Mesenchymal stem cell (in vitro differentiated cells and primary cell): ENCODE results near the gene DAGLB. TPM values are rescaled to one million over a fixed set of nuclear protein-coding genes. Genes with fewer than 3 reads are reported as not detected.
A peak's percentile ranks its signal among the peaks of the same experiment; 100 is the strongest.

Experiments
- DNase-seq: peaks from one replicate; pipeline ENCODE4 v3.0.0-alpha.2; 2013
- H2AFZ ChIP-seq: one replicate; pipeline ENCODE4 v1.6.1; 2013; ENCODE audit warnings: low read depth, mild to moderate bottlenecking, control low read depth, inconsistent platforms, low read length, moderate library complexity
- H2AK5ac ChIP-seq: 2 replicates; pipeline ENCODE4 v1.6.1; 2013; ENCODE audit warnings: low read length, moderate library complexity, mild to moderate bottlenecking, inconsistent platforms; ENCODE audit not compliant: severe bottlenecking
- H2BK120ac ChIP-seq: one replicate; pipeline ENCODE4 v1.6.1; 2013; ENCODE audit warnings: low read depth, mild to moderate bottlenecking, inconsistent platforms, low read length, moderate library complexity
- H2BK12ac ChIP-seq, 2 experiments: one replicate each; pipeline ENCODE4 v1.6.1; 2013; ENCODE audit warnings: inconsistent platforms in 2 of 2, low read length in 2 of 2, mild to moderate bottlenecking in 2 of 2, moderate library complexity in 2 of 2, control low read depth in 1 of 2
- H2BK15ac ChIP-seq: one replicate; pipeline ENCODE4 v1.6.1; 2013; ENCODE audit warnings: mild to moderate bottlenecking, low read depth, inconsistent platforms; ENCODE audit not compliant: poor library complexity, severe bottlenecking
- H2BK5ac ChIP-seq: 2 replicates; pipeline ENCODE4 v1.6.1; 2013; ENCODE audit warnings: low read depth, mild to moderate bottlenecking, low read length, control low read depth, inconsistent platforms; ENCODE audit not compliant: poor library complexity, severe bottlenecking
- H3K14ac ChIP-seq, 2 experiments: one replicate each; pipeline ENCODE4 v1.6.1; 2013; ENCODE audit warnings: inconsistent platforms in 2 of 2, low read length in 2 of 2, control low read depth in 1 of 2, mild to moderate bottlenecking in 1 of 2, moderate library complexity in 1 of 2
- H3K18ac ChIP-seq, 2 experiments: one replicate each; pipeline ENCODE4 v1.6.1; 2013; ENCODE audit warnings: inconsistent platforms in 2 of 2, low read length in 2 of 2, control low read depth in 1 of 2, low read depth in 1 of 2, mild to moderate bottlenecking in 1 of 2
- H3K23ac ChIP-seq, 2 experiments: one replicate each; pipeline ENCODE4 v1.6.1; 2013; ENCODE audit warnings: inconsistent platforms in 2 of 2, low read length in 2 of 2, mild to moderate bottlenecking in 2 of 2, moderate library complexity in 2 of 2, control low read depth in 1 of 2
- H3K27ac ChIP-seq: 2 replicates; pipeline ENCODE4 v1.5.1; 2013; ENCODE audit warnings: mild to moderate bottlenecking, moderate library complexity, low read length, control low read depth, inconsistent platforms; ENCODE audit not compliant: poor library complexity, severe bottlenecking
- H3K27me3 ChIP-seq, 2 experiments: 2 replicates each; pipeline versions ENCODE4 v1.6.1 to v1.7.0; 2013; ENCODE audit warnings: low read length in 2 of 2, mild to moderate bottlenecking in 2 of 2, moderate library complexity in 2 of 2, control low read depth in 1 of 2, inconsistent platforms in 1 of 2; ENCODE audit not compliant: control insufficient read depth in 1 of 2, insufficient read depth in 1 of 2
- H3K36me3 ChIP-seq, 2 experiments: 2 replicates each; pipeline versions ENCODE4 v1.6.1 to v1.7.0; 2013; ENCODE audit warnings: low read length in 2 of 2, control low read depth in 1 of 2, inconsistent platforms in 1 of 2, low read depth in 1 of 2, mild to moderate bottlenecking in 1 of 2; ENCODE audit not compliant: insufficient read depth in 2 of 2, control insufficient read depth in 1 of 2
- H3K4ac ChIP-seq, 2 experiments: one replicate each; pipeline ENCODE4 v1.6.1; 2013; ENCODE audit warnings: inconsistent platforms in 2 of 2, low read length in 2 of 2, mild to moderate bottlenecking in 2 of 2, moderate library complexity in 2 of 2, control low read depth in 1 of 2, low read depth in 1 of 2
- H3K4me1 ChIP-seq: 2 replicates; pipeline ENCODE4 v1.6.1; 2013; ENCODE audit warnings: low read depth, low read length, control low read depth; ENCODE audit not compliant: control insufficient read depth, insufficient read depth
- H3K4me2 ChIP-seq: 2 replicates; pipeline ENCODE4 v1.6.1; 2013; ENCODE audit warnings: low read length, mild to moderate bottlenecking, inconsistent platforms; ENCODE audit not compliant: poor library complexity, severe bottlenecking
- H3K4me3 ChIP-seq, 2 experiments: 2 replicates each; pipeline versions ENCODE4 v1.5.1 to v1.7.0; 2013; ENCODE audit warnings: low read length in 2 of 2, mild to moderate bottlenecking in 2 of 2, control low read depth in 1 of 2, low read depth in 1 of 2; ENCODE audit not compliant: insufficient read depth in 1 of 2
- H3K79me1 ChIP-seq: replicated peaks from 2 replicates; pipeline ENCODE4 v1.6.1; 2013; ENCODE audit warnings: mild to moderate bottlenecking, control low read depth, low read length, inconsistent platforms; ENCODE audit not compliant: poor library complexity, severe bottlenecking
- H3K9ac ChIP-seq: 2 replicates; pipeline ENCODE4 v1.7.0; 2013; ENCODE audit warnings: mild to moderate bottlenecking, low read length, moderate library complexity
- H3K9me3 ChIP-seq: 2 replicates; pipeline ENCODE4 v1.7.0; 2013; ENCODE audit warnings: mild to moderate bottlenecking, low read length; ENCODE audit not compliant: control insufficient read depth
- H4K8ac ChIP-seq: one replicate; pipeline ENCODE4 v1.6.1; 2013; ENCODE audit warnings: inconsistent platforms, mild to moderate bottlenecking, low read length, moderate library complexity
- H4K91ac ChIP-seq: one replicate; pipeline ENCODE4 v1.6.1; 2013; ENCODE audit warnings: mild to moderate bottlenecking, low read length, inconsistent platforms
- WGBS: methylation state at CpG from one replicate; pipeline ENCODE4 v1.1.7; 2013; ENCODE audit warnings: mixed read lengths; 5-methylcytosine and 5-hydroxymethylcytosine counted together
- polyA plus RNA-seq, 2 experiments: library from polyadenylated mRNA; stranded (reverse); fragments of 200-250 nt; gene quantifications; one replicate each; pipeline ENCODE4 v1.2.3, GENCODE V29; 2013

DAGLB gene, protein sequence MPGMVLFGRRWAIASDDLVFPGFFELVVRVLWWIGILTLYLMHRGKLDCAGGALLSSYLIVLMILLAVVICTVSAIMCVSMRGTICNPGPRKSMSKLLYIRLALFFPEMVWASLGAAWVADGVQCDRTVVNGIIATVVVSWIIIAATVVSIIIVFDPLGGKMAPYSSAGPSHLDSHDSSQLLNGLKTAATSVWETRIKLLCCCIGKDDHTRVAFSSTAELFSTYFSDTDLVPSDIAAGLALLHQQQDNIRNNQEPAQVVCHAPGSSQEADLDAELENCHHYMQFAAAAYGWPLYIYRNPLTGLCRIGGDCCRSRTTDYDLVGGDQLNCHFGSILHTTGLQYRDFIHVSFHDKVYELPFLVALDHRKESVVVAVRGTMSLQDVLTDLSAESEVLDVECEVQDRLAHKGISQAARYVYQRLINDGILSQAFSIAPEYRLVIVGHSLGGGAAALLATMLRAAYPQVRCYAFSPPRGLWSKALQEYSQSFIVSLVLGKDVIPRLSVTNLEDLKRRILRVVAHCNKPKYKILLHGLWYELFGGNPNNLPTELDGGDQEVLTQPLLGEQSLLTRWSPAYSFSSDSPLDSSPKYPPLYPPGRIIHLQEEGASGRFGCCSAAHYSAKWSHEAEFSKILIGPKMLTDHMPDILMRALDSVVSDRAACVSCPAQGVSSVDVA
- polyA plus RNA-seq (2013, experiment 1 of 2) = 6.1 TPM
- polyA plus RNA-seq (2013, experiment 2 of 2) = 6.4 TPM

DNA sequence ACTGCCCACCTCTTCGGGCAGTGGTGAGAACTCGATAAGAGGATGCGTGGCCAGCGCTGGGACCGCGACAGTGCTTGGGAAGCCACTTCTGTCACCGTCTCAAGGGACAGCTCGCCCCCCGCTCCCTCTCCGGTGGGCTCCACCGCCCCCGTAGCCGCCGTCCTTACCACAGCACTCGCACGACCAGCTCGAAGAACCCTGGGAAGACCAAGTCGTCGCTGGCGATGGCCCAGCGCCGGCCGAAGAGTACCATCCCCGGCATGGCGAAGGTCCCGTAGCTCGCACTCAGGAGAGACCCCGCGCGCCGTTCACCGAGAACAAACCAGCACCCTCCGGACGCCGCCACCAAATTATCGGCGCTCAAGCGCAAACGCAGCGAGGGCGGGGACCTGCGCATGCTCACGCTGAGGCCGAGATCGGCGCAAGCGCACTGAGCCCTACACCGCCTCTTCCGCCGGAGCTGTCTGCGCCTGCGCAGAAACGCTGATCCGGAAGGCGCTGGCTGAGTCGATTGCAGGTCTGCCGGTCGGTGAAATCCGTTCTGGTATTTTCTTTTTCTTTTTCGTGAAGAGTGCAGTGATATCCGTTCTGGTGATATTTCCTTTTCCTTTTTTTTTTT is at the start of gene DAGLB:
Gene DAGLB (minus strand): TSS at position 374 of the 619 bp plus-strand sequence. CDS start 112 bp downstream, at position 262.
- no peak within 1 kb of the TSS for H2AK5ac ChIP-seq
- H4K8ac ChIP-seq = peak within 1 kb of the TSS; percentile 65
- peak; percentile 90 for DNase-seq
- H3K18ac ChIP-seq = peak within 1 kb of the TSS; percentile 77 to 93
- H3K27me3 ChIP-seq = no peaks in the 10 kb centered on the region
- H2BK5ac ChIP-seq = peak within 1 kb of the TSS; percentile 36
- peak within 1 kb of the TSS; percentile 96 for H3K4me2 ChIP-seq
- H3K4ac ChIP-seq = peak within 1 kb of the TSS; percentile 87 to 95
- peaks cover 6% of the 10 kb centered on the region for H3K79me1 ChIP-seq
- H2BK12ac ChIP-seq = peak within 1 kb of the TSS in 1 of 2 experiments; percentile 91
- peaks cover 9 to 21% of the 10 kb centered on the region in 2 experiments for H3K36me3 ChIP-seq
- H2AFZ ChIP-seq = peak within 1 kb of the TSS; percentile 99
- peak within 1 kb of the TSS; percentile 94 to 98 for H3K4me3 ChIP-seq
- H3K27ac ChIP-seq = peak within 1 kb of the TSS; percentile 81
- peak within 1 kb of the TSS; percentile 39 for H4K91ac ChIP-seq
- H3K9ac ChIP-seq = peak within 1 kb of the TSS; percentile 100
- peak within 1 kb of the TSS; percentile 15 for H2BK120ac ChIP-seq
- H3K14ac ChIP-seq = peak within 1 kb of the TSS in 1 of 2 experiments; percentile 94
- peak within 1 kb of the TSS in 1 of 2 experiments; percentile 91 for H3K23ac ChIP-seq
- H3K9me3 ChIP-seq = no peaks in the 10 kb centered on the region
- H3K4me1 ChIP-seq = peaks cover 17% of the 10 kb centered on the region
- peak within 1 kb of the TSS; percentile 49 for H2BK15ac ChIP-seq
- under 1% methylated on average over 58 of the region's 61 CpGs for WGBS

DNA sequence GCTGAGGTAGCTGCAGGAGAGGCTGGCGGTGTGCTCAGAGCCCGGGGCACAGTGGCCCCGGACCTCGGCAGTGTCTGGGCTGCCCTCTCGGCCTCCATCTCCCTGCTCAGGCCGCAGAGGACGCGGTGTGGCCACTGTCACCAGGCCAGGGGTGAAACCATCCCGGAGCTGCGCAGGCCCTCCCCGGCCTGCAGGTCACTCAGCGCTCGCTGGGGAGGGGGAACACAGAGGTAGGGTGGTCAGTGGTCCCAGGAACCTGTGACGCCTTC is 49.8 kb upstream of the DAGLB start:
- Histone ChIP-seq H3K36me3 (no peaks in the 10 kb centered on the region), H3K79me1 (no peaks in the 10 kb centered on the region), H3K4me3 (no peak overlapping the region), H3K18ac (no peak overlapping the region), H3K9ac (no peak overlapping the region), H2BK12ac (no peak overlapping the region), H3K9me3 (no peaks in the 10 kb centered on the region), H2BK15ac (no peak overlapping the region), H3K4ac (no peak overlapping the region), H3K27me3 (peaks cover 12% of the 10 kb centered on the region in 2 experiments), H3K4me2 (no peak overlapping the region), H2BK120ac (no peak overlapping the region), H2AFZ (no peak overlapping the region), H2BK5ac (no peak overlapping the region), H4K8ac (no peak overlapping the region), H3K23ac (no peak overlapping the region), H3K27ac (no peak overlapping the region), H2AK5ac (no peak overlapping the region), H3K4me1 (no peaks in the 10 kb centered on the region), H4K91ac (no peak overlapping the region), H3K14ac (no peak overlapping the region)
- no peak for DNase-seq
- WGBS = 98% methylated on average over 11 of the region's 14 CpGs

GRCh38 chr7:6496842-6497636 is 49.3 kb upstream of the DAGLB start:
- Histone ChIP-seq H3K9ac (no peak overlapping the region), H2AFZ (no peak overlapping the region), H3K18ac (no peak overlapping the region), H3K4me2 (no peak overlapping the region), H3K4me3 (no peak overlapping the region), H3K27ac (no peak overlapping the region), H3K79me1 (no peaks in the 10 kb centered on the region), H3K36me3 (no peaks in the 10 kb centered on the region), H2BK5ac (no peak overlapping the region), H2BK120ac (no peak overlapping the region), H2BK12ac (no peak overlapping the region), H2BK15ac (no peak overlapping the region), H4K8ac (no peak overlapping the region), H3K27me3 (peaks cover 8 to 11% of the 10 kb centered on the region in 2 experiments), H2AK5ac (no peak overlapping the region), H3K4ac (no peak overlapping the region), H4K91ac (no peak overlapping the region), H3K23ac (no peak overlapping the region), H3K9me3 (no peaks in the 10 kb centered on the region), H3K14ac (no peak overlapping the region), H3K4me1 (no peaks in the 10 kb centered on the region)
- 85% methylated on average over 19 of the region's 19 CpGs for WGBS
- DNase-seq = no peak
